HL-60 (cell line): Measurements from ENCODE around the gene TULP4.

ENCODE experiments used
- DNase-seq, 2 experiments: peaks; one replicate each; pipeline ENCODE4 v3.0.0-alpha.2; 2010 to 2020; ENCODE audit warnings: low read depth in 1 of 2, low spot score in 1 of 2
- H3K27ac ChIP-seq: fragments of 250-450 bp; sonication (Bioruptor Pico); replicated peaks from 2 replicates; pipeline ENCODE4 v1.5.1; 2020; ENCODE audit warnings: mild to moderate bottlenecking, moderate library complexity
- H3K27me3 ChIP-seq: fragments of 250-450 bp; sonication (Bioruptor Pico); 2 replicates; pipeline ENCODE4 v1.5.1; 2021; ENCODE audit warnings: mild to moderate bottlenecking, moderate library complexity; ENCODE audit not compliant: insufficient read depth, poor library complexity, severe bottlenecking
- H3K4me3 ChIP-seq: replicated peaks from 2 replicates; pipeline ENCODE4 v1.5.1; 2011; ENCODE audit warnings: mild to moderate bottlenecking, control low read depth, low read length; ENCODE audit not compliant: insufficient read depth
- GABPA ChIP-seq: IDR thresholded peaks from 2 replicates; pipeline ENCODE4 v1.6.1; 2012; ENCODE audit warnings: low read depth
- POLR2AphosphoS5 ChIP-seq: IDR thresholded peaks from 2 replicates; pipeline ENCODE4 v1.6.1; 2012; ENCODE audit warnings: low read depth
- SPI1 ChIP-seq: IDR thresholded peaks from 2 replicates; pipeline ENCODE4 v1.6.1; 2012; ENCODE audit warnings: low read depth, mild to moderate bottlenecking, borderline replicate concordance
- TF ChIP-seq, protein P1 (sequence below): IDR thresholded peaks from one replicate; pipeline ENCODE4 v1.5.1; 2011; ENCODE audit warnings: low read length, control low read depth, inconsistent platforms; ENCODE audit not compliant: insufficient read depth
- TF ChIP-seq, protein P2 (sequence below): IDR thresholded peaks from 2 replicates; pipeline ENCODE4 v1.6.1; 2012; ENCODE audit warnings: low read depth; ENCODE audit not compliant: insufficient replicate concordance

The TULP4 gene

DNA sequence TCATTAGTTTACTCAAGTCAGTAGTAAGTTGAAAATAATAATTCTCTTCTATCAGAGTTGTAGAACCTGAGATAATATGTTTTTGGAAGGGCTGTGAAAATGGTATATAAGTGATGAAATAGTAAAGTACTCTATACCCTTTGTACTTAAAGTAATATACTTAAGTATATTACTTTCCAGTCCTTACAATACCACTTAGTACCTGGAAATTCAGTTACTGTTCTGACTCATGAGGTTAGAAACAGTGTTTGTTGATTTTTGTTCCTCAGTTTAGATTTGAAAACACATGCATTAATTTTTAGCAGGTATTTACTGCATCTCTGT is 10.1 kb downstream of the TULP4 start:
- TF ChIP-seq, protein P1, sequence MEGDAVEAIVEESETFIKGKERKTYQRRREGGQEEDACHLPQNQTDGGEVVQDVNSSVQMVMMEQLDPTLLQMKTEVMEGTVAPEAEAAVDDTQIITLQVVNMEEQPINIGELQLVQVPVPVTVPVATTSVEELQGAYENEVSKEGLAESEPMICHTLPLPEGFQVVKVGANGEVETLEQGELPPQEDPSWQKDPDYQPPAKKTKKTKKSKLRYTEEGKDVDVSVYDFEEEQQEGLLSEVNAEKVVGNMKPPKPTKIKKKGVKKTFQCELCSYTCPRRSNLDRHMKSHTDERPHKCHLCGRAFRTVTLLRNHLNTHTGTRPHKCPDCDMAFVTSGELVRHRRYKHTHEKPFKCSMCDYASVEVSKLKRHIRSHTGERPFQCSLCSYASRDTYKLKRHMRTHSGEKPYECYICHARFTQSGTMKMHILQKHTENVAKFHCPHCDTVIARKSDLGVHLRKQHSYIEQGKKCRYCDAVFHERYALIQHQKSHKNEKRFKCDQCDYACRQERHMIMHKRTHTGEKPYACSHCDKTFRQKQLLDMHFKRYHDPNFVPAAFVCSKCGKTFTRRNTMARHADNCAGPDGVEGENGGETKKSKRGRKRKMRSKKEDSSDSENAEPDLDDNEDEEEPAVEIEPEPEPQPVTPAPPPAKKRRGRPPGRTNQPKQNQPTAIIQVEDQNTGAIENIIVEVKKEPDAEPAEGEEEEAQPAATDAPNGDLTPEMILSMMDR = no peak
- no peak for TF ChIP-seq POLR2AphosphoS5
- TF ChIP-seq GABPA = no peak
- no peak for TF ChIP-seq SPI1
- TF ChIP-seq, protein P2, sequence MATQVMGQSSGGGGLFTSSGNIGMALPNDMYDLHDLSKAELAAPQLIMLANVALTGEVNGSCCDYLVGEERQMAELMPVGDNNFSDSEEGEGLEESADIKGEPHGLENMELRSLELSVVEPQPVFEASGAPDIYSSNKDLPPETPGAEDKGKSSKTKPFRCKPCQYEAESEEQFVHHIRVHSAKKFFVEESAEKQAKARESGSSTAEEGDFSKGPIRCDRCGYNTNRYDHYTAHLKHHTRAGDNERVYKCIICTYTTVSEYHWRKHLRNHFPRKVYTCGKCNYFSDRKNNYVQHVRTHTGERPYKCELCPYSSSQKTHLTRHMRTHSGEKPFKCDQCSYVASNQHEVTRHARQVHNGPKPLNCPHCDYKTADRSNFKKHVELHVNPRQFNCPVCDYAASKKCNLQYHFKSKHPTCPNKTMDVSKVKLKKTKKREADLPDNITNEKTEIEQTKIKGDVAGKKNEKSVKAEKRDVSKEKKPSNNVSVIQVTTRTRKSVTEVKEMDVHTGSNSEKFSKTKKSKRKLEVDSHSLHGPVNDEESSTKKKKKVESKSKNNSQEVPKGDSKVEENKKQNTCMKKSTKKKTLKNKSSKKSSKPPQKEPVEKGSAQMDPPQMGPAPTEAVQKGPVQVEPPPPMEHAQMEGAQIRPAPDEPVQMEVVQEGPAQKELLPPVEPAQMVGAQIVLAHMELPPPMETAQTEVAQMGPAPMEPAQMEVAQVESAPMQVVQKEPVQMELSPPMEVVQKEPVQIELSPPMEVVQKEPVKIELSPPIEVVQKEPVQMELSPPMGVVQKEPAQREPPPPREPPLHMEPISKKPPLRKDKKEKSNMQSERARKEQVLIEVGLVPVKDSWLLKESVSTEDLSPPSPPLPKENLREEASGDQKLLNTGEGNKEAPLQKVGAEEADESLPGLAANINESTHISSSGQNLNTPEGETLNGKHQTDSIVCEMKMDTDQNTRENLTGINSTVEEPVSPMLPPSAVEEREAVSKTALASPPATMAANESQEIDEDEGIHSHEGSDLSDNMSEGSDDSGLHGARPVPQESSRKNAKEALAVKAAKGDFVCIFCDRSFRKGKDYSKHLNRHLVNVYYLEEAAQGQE = no peak
- H3K27ac ChIP-seq = no peak overlapping the region
- DNase-seq = no peak

DNA sequence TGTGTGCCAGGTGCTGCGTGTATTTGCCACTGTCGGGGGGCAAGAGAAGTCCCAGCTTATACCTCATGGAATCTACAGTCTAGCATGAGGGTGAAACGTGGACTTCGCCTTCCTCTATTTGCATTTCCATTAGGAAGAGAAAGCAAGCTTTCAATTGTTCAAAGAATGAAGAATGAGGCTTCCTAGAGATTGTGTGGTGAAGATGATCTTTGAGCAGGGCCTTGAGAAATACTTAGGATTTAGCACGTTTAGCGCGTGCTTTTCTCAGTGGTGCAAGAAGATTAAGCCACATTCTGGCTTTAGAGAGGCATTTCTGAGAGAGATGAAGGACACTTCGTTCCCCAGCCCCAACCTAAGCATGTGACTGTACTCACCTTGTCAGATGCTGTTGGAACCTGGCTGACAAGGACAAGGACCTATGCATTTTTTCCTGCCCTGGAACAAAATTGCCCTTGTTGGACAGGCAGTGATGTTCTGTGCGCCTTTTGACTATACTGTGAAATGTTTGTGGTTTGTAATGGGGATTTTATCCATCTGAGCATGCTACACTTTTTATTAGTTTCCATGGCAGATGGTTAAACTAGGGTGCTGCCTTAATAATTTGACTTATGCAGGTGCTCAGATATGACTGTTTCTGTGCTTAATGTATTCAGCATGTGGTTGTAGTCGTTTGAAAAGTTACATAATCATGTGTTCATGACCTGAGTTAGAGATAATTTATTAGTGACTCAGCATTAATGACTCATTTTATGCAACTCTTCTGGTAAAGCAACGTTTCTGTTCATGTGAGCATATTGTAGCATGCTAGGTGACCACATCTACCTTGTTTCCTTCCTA is 10.7 kb downstream of the TULP4 start:
- Histone ChIP-seq H3K4me3 (no peak overlapping the region), H3K27me3 (no peaks in the 10 kb centered on the region), H3K27ac (no peak overlapping the region)
- peak in 1 of 2 experiments; percentile 72 for DNase-seq
- TF ChIP-seq, protein P1 = no peak
- TF ChIP-seq POLR2AphosphoS5 (no peak), GABPA (no peak), SPI1 (no peak)
- TF ChIP-seq, protein P2 = no peak

More for the DNA sequence above, 10.1 kb downstream of the TULP4 start:
- H3K4me3 ChIP-seq = no peak overlapping the region
- no peaks in the 10 kb centered on the region for H3K27me3 ChIP-seq

DNA sequence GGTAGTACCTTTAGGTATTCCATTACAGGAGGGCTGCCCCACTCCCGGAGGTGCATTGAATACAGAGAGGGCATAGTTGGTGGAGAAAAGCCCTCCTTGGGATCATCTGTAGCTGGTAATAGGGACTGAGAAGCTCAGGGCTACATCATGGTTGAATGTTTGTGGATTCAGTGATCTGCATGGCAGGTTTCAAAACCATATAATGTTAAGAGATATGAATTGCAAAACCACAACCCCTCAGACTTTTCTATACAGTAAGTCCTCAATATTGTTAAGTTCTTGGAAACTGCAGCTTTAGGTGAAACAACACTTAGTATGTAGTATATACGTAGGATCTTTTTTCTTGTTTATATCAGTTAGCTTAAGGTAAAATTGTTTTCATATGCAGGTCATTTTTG is 11.3 kb downstream of the TULP4 start:
- TF ChIP-seq POLR2AphosphoS5 = no peak
- no peak for TF ChIP-seq GABPA
- TF ChIP-seq, protein P1 = no peak
- TF ChIP-seq SPI1 = no peak
- TF ChIP-seq, protein P2 = no peak
- Histone ChIP-seq H3K27ac (no peak overlapping the region), H3K4me3 (no peak overlapping the region), H3K27me3 (no peaks in the 10 kb centered on the region)
- DNase-seq = no peak
